Upper lobe of left lung (tissue), 6 donors: ENCODE results near the gene SIK3. TPM values are rescaled to one million over a fixed set of nuclear protein-coding genes. Genes with fewer than 3 reads are reported as not detected.

Source experiments
- ATAC-seq, 2 donors: fragments of 200-7000 bp; cut with Tn5 transposase; one replicate each; pipeline ENCODE4 v1.9.1; 2022; ENCODE audit warnings: mild to moderate bottlenecking in 2 of 2, moderate library complexity in 2 of 2; ENCODE audit not compliant: low FRiP score in 2 of 2
- DNase-seq, 2 donors: peaks; one replicate each; pipeline ENCODE4 v3.0.0-alpha.2; 2019 to 2020
- H3K27ac ChIP-seq, 4 donors: fragments of 200-600 bp; sonication (generic); one replicate each; pipeline ENCODE4 v1.5.1; 2016 to 2019
- H3K27me3 ChIP-seq, 4 donors: fragments of 200-600 bp; sonication (generic); one replicate each; pipeline ENCODE4 v1.5.1; 2017 to 2019
- H3K36me3 ChIP-seq, 4 donors: fragments of 200-600 bp; sonication (generic); one replicate each; pipeline ENCODE4 v1.5.1; 2016 to 2019
- H3K4me1 ChIP-seq, 4 donors: fragments of 200-600 bp; sonication (generic); one replicate each; pipeline ENCODE4 v1.5.1; 2018 to 2019
- H3K4me3 ChIP-seq, 4 donors: fragments of 200-600 bp; sonication (generic); one replicate each; pipeline ENCODE4 v1.5.1; 2017 to 2019; ENCODE audit warnings: mild to moderate bottlenecking in 2 of 4, moderate library complexity in 1 of 4
- H3K9me3 ChIP-seq, 4 donors: fragments of 200-600 bp; sonication (generic); one replicate each; pipeline ENCODE4 v1.5.1; 2018 to 2019
- EP300 ChIP-seq, 4 donors: sonication (generic); formaldehyde crosslinking; IDR thresholded peaks; one replicate each; pipeline ENCODE4 v1.5.1; 2017; ENCODE audit warnings: antibody characterized with exemption in 4 of 4, control low read depth in 2 of 4
- POLR2A ChIP-seq, 4 donors: fragments of 450-650 bp; IDR thresholded peaks; one replicate each; pipeline ENCODE4 v1.5.1; 2016 to 2017; ENCODE audit warnings: antibody characterized with exemption in 4 of 4, mild to moderate bottlenecking in 2 of 4
- POLR2AphosphoS5 ChIP-seq, 2 donors: sonication (generic); formaldehyde crosslinking; IDR thresholded peaks; one replicate each; pipeline ENCODE4 v1.5.1; 2017; ENCODE audit warnings: antibody characterized with exemption in 2 of 2
- WGBS, 2 donors: methylation state at CpG; one replicate each; pipeline ENCODE4 v1.1.5; 2017 to 2018; 5-methylcytosine and 5-hydroxymethylcytosine counted together
- total RNA-seq, 6 donors: library from RNA; depleted of rRNA in 4 of 6; stranded (reverse); fragments of >200 nt in 4 of 6; gene quantifications; one replicate each; pipeline versions ENCODE4 v1.1.0 to v1.2.1, GENCODE V29; 2016 to 2021
- TF ChIP-seq, protein P1 (sequence below), 6 experiments: fragments of 450-650 bp in 4 of 6; fragments of 200-600 bp in 2 of 6; sonication (generic) in 2 of 6; IDR thresholded peaks; one replicate each; pipeline ENCODE4 v1.5.1; 2016 to 2019; ENCODE audit warnings: antibody characterized with exemption in 6 of 6
- donor health status: DM: no; HTN: no; CAD: no; lungs with moderate emphysema.
- donor health status: DM: no; HTN: yes; CAD: no; lungs with severe emphysema.

SIK3 gene
- total RNA-seq, 6 donors from 2014 or later, result 26.9 to 115 (median 43.7) TPM

DNA sequence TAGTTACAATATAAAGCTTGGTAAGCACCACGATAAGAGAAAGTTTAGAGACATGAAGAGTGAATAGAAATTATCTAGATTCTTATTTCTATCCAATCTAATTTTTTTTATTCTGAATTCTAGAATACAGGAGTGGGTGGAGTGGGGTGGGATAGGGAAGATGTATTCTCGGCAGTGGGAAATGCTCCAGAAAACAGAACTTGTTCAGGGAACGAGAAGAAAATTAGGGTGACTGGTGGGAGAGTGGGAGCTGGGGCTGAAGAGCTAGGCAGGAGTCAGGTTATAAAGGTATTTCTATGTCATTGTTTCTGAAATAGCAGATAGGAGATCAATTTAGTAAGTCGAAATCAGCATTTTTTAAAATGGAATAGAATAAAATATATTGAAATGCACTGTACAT lies 207.6 kb downstream of the SIK3 start:
- ATAC-seq, result no peak
- Histone ChIP-seq H3K9me3 (no peaks in the 10 kb centered on the region), H3K27me3 (no peaks in the 10 kb centered on the region), H3K27ac (no peak overlapping the region), H3K4me3 (no peak overlapping the region), H3K4me1 (peaks cover 0 to 3% (median 0%) of the 10 kb centered on the region in 4 donors), H3K36me3 (peaks cover 0 to 34% (median 16%) of the 10 kb centered on the region in 4 donors)
- no peak for DNase-seq
- 87 to 92% methylated on average over 4 of the region's 4 CpGs for WGBS, 2 donors
- TF ChIP-seq, protein P1, sequence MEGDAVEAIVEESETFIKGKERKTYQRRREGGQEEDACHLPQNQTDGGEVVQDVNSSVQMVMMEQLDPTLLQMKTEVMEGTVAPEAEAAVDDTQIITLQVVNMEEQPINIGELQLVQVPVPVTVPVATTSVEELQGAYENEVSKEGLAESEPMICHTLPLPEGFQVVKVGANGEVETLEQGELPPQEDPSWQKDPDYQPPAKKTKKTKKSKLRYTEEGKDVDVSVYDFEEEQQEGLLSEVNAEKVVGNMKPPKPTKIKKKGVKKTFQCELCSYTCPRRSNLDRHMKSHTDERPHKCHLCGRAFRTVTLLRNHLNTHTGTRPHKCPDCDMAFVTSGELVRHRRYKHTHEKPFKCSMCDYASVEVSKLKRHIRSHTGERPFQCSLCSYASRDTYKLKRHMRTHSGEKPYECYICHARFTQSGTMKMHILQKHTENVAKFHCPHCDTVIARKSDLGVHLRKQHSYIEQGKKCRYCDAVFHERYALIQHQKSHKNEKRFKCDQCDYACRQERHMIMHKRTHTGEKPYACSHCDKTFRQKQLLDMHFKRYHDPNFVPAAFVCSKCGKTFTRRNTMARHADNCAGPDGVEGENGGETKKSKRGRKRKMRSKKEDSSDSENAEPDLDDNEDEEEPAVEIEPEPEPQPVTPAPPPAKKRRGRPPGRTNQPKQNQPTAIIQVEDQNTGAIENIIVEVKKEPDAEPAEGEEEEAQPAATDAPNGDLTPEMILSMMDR (IDR thresholded peaks at IDR 0.05), result no peak
- TF ChIP-seq POLR2AphosphoS5 (IDR thresholded peaks at IDR 0.05), result no peak
- TF ChIP-seq EP300 (IDR thresholded peaks at IDR 0.05), result no peak
- TF ChIP-seq POLR2A (IDR thresholded peaks at IDR 0.05), result no peak

DNA sequence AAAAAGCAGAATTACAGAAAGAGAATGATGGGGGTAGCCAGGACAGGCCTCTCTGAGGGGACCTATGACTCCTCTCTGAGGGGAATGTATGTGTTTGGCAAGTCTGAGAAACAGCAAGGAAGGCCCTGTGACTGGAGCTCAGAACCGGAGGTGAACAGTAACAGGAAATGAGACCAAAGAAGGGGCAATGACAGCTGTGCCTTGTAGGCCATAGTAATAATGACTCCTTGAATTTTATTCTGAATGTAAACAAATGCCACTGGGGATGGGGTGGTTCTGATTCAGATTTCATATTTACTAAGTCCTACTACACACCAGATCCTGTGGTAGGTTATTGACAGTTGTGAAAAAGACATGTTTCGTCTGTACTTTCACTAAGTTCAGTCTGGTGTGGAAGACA lies 208.0 kb downstream of the SIK3 start:
- Histone ChIP-seq H3K27ac (no peak overlapping the region), H3K27me3 (no peaks in the 10 kb centered on the region), H3K9me3 (no peaks in the 10 kb centered on the region), H3K36me3 (peaks cover 0 to 30% (median 16%) of the 10 kb centered on the region in 4 donors), H3K4me3 (no peak overlapping the region), H3K4me1 (peaks cover 0 to 3% (median 0%) of the 10 kb centered on the region in 4 donors)
- ATAC-seq, result no peak
- 66% methylated on average over 2 of the region's 2 CpGs for WGBS, 2 donors
- TF ChIP-seq POLR2AphosphoS5 (IDR thresholded peaks at IDR 0.05) (no peak), EP300 (IDR thresholded peaks at IDR 0.05) (no peak), POLR2A (IDR thresholded peaks at IDR 0.05) (no peak)
- TF ChIP-seq, protein P1 (IDR thresholded peaks at IDR 0.05), result no peak
- DNase-seq, result no peak

DNA sequence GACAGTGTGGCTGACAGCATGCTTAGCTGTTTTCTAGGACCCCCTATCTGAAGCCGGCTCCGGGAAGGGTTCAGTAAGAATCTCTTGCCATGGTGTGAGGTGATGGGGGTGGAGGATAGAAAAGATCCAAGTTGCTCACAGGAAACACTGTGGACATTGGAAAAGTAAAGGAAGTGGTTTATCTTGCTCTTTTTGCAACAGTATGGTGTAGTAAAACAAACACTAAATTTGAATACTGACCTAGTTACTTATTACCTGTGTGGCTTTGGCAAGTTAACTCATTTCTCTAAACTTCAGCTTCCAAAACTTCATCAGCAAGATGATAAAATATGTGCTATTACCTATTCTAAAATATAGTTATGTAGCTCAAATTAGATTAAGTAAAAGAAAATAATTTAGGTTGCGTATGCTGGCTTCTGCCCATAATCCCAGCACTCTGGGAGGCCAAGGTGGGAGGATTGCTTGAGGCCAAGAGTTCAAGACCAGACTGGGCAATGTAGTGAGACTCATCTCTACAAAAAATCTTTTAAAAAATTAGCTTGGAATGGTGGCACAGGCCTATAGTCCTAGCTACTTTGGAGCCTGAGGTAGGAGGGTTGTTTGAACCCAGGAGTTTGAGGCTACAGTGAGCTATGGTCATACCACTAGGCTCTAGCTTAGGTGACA lies 209.2 kb downstream of the SIK3 start:
- Histone ChIP-seq H3K36me3 (peaks cover 0 to 22% (median 14%) of the 10 kb centered on the region in 4 donors), H3K27ac (no peak overlapping the region), H3K27me3 (no peaks in the 10 kb centered on the region), H3K4me1 (peaks cover 0 to 3% (median 0%) of the 10 kb centered on the region in 4 donors), H3K9me3 (no peaks in the 10 kb centered on the region), H3K4me3 (no peak overlapping the region)
- no peak for ATAC-seq
- no peak for DNase-seq
- 77 to 86% methylated on average over 3 of the region's 3 CpGs for WGBS, 2 donors
- TF ChIP-seq POLR2A (IDR thresholded peaks at IDR 0.05) (no peak), EP300 (IDR thresholded peaks at IDR 0.05) (no peak), POLR2AphosphoS5 (IDR thresholded peaks at IDR 0.05) (no peak)
- TF ChIP-seq, protein P1 (IDR thresholded peaks at IDR 0.05), result no peak

DNA sequence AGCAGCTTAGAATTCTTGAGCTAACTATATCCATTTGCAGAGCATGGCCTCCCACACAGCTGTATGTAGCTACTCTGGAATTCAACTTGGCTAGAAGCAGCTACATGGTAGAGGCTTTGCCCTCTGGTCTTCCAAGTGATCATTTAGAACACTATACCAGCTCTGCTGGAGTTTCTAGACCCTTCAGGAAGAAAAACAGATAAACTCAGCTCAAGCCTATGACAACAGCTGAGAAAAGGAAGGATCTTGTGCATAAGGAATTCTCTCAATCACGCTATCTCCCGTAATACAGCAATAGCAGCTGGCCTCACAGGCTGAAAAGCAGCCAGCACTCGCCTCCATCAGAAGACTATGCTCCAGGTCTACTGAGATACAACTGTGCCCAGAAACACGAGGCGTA lies 210.2 kb downstream of the SIK3 start:
- TF ChIP-seq POLR2A (IDR thresholded peaks at IDR 0.05), result no peak
- no peak for TF ChIP-seq POLR2AphosphoS5 (IDR thresholded peaks at IDR 0.05)
- TF ChIP-seq, protein P1 (IDR thresholded peaks at IDR 0.05), result no peak
- no peak for TF ChIP-seq EP300 (IDR thresholded peaks at IDR 0.05)
- 90 to 97% methylated on average over 5 of the region's 5 CpGs for WGBS, 2 donors
- Histone ChIP-seq H3K27ac (no peak overlapping the region), H3K27me3 (no peaks in the 10 kb centered on the region), H3K4me1 (peaks cover 0 to 3% (median 0%) of the 10 kb centered on the region in 4 donors), H3K36me3 (peaks cover 0 to 12% (median 5%) of the 10 kb centered on the region in 4 donors), H3K9me3 (no peaks in the 10 kb centered on the region), H3K4me3 (no peak overlapping the region)
- ATAC-seq (no peak), DNase-seq (no peak)
